Middle frontal gyrus (tissue), 1 donor: Measurements from ENCODE around the gene ZNF428.
A peak's percentile ranks its signal among the peaks of the same experiment; 100 is the strongest.

ENCODE experiments used
- DNase-seq: peaks from one replicate; pipeline ENCODE4 v3.0.0-alpha.2; 2015; ENCODE audit warnings: low spot score; ENCODE audit errors: extremely low spot score

Gene ZNF428

DNA sequence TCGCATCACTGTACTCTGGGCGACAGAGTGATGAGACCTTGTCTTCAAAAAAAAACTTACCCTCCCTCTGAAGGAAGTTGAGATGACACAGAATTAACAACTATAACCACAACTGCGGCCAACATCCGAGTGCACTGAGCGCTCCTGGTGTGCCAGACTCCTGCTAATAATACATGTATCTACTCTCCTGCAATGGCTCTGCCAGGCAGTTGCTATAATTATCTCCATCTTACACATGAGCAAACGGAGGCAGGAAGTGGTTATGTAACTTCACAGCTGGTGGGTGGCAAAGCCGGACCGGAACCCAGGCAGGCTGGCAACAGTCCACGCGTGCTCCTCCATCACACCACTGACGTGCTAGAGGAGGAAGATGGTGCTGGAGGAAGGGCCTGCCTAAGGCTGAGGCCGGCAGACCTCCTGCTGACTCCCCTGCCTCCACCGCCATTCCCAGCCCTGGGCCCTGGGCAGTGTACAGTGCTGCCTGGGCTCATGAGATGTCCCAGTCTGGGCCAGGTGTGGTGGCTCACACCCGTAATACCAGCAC is 56.7 kb downstream of the ZNF428 start:
- DNase-seq, result peak; percentile 82

- no peak for DNase-seq
Measured at GRCh38 chr19:43562226-43562697, 57.2 kb downstream of the ZNF428 start.

- no peak for DNase-seq
Measured at GRCh38 chr19:43561139-43561970, 58.1 kb downstream of the ZNF428 start.

GRCh38 chr19:43560687-43561086 is 58.7 kb downstream of the ZNF428 start:
- DNase-seq, result no peak
